Glutamatergic neuron (in vitro differentiated cells): Measurements from ENCODE around the gene STC2. TPM values are rescaled to one million over a fixed set of nuclear protein-coding genes. Genes with fewer than 3 reads are reported as not detected.

Source experiments
- DNase-seq: peaks from one replicate; pipeline ENCODE4 v3.0.0; 2022
- H3K27ac Mint-ChIP-seq: one replicate; pipeline ENCODE4 v1.8.0; 2020; ENCODE audit warnings: mild to moderate bottlenecking, mixed read lengths, inconsistent platforms; ENCODE audit not compliant: unreplicated experiment
- H3K27me3 Mint-ChIP-seq: one replicate; pipeline ENCODE4 v1.8.0; 2020; ENCODE audit warnings: mild to moderate bottlenecking, moderate library complexity, mixed read lengths, inconsistent platforms; ENCODE audit not compliant: unreplicated experiment
- H3K36me3 Mint-ChIP-seq: one replicate; pipeline ENCODE4 v1.8.0; 2020; ENCODE audit warnings: mild to moderate bottlenecking, mixed read lengths, inconsistent platforms; ENCODE audit not compliant: unreplicated experiment
- H3K4me1 Mint-ChIP-seq: one replicate; pipeline ENCODE4 v1.8.0; 2020; ENCODE audit warnings: mild to moderate bottlenecking, low read depth, mixed read lengths, inconsistent platforms; ENCODE audit not compliant: unreplicated experiment
- H3K4me3 Mint-ChIP-seq: one replicate; pipeline ENCODE4 v1.8.0; 2020; ENCODE audit warnings: mild to moderate bottlenecking, mixed read lengths, inconsistent platforms; ENCODE audit not compliant: unreplicated experiment
- H3K9me3 Mint-ChIP-seq: one replicate; pipeline ENCODE4 v1.8.0; 2020; ENCODE audit warnings: mild to moderate bottlenecking, moderate library complexity, mixed read lengths, inconsistent platforms; ENCODE audit not compliant: unreplicated experiment
- CTCF ChIP-seq: fragments of 200-600 bp; sonication (generic); IDR thresholded peaks from one replicate; pipeline ENCODE4 v1.5.0; 2021; ENCODE audit not compliant: partially characterized antibody, unreplicated experiment
- total RNA-seq: library from RNA; stranded (reverse); fragmentation: NEBNext Ultra II Directional; extraction: Animal tissue kit (Norgen Biotek cat#: 25700); gene quantifications from one replicate; pipeline ENCODE4 v1.2.1, GENCODE V29; 2021; ENCODE audit not compliant: unreplicated experiment

STC2 gene
- total RNA-seq, 1 donor from 2014 or later, result 14.0 TPM

GRCh38 chr5:173312821-173313220 lies 15.4 kb downstream of the STC2 start:
- Mint-ChIP-seq H3K27ac (no peak overlapping the region), H3K36me3 (peaks cover 7% of the 10 kb centered on the region)

GRCh38 chr5:173311818-173312585 lies 16.2 kb downstream of the STC2 start:
- H3K27me3 Mint-ChIP-seq, result no peaks in the 10 kb centered on the region
- peaks cover 11% of the 10 kb centered on the region for H3K36me3 Mint-ChIP-seq
- H3K4me1 Mint-ChIP-seq, result peaks cover 8% of the 10 kb centered on the region
- H3K27ac Mint-ChIP-seq, result no peak overlapping the region
- H3K9me3 Mint-ChIP-seq, result peaks cover 12% of the 10 kb centered on the region
- no peak overlapping the region for H3K4me3 Mint-ChIP-seq
- TF ChIP-seq CTCF, result no peak
- no peak for DNase-seq

More at GRCh38 chr5:173312821-173313220, 15.4 kb downstream of the STC2 start:
- Mint-ChIP-seq H3K4me3 (no peak overlapping the region), H3K4me1 (peaks cover 8% of the 10 kb centered on the region), H3K9me3 (peaks cover 10% of the 10 kb centered on the region), H3K27me3 (no peaks in the 10 kb centered on the region)
- TF ChIP-seq CTCF, result no peak
- DNase-seq, result no peak

GRCh38 chr5:173310861-173311785 lies 17.1 kb downstream of the STC2 start:
- no peak overlapping the region for H3K4me3 Mint-ChIP-seq
- DNase-seq, result no peak
- no peaks in the 10 kb centered on the region for H3K27me3 Mint-ChIP-seq
- peaks cover 11% of the 10 kb centered on the region for H3K36me3 Mint-ChIP-seq
- no peak for TF ChIP-seq CTCF
- peaks cover 12% of the 10 kb centered on the region for H3K9me3 Mint-ChIP-seq
- no peak overlapping the region for H3K27ac Mint-ChIP-seq
- peaks cover 5% of the 10 kb centered on the region for H3K4me1 Mint-ChIP-seq

GRCh38 chr5:173310218-173310769 lies 17.9 kb downstream of the STC2 start:
- no peak for DNase-seq
- no peak overlapping the region for H3K27ac Mint-ChIP-seq
- peaks cover 12% of the 10 kb centered on the region for H3K9me3 Mint-ChIP-seq
- peaks cover 3% of the 10 kb centered on the region for H3K4me1 Mint-ChIP-seq
- peaks cover 11% of the 10 kb centered on the region for H3K36me3 Mint-ChIP-seq
- H3K4me3 Mint-ChIP-seq, result no peak overlapping the region
- no peaks in the 10 kb centered on the region for H3K27me3 Mint-ChIP-seq
- no peak for TF ChIP-seq CTCF
